ENCODE data around the gene RXFP2. TPM values are rescaled to one million over a fixed set of nuclear protein-coding genes. Genes with fewer than 3 reads are reported as not detected.

The RXFP2 gene, protein sequence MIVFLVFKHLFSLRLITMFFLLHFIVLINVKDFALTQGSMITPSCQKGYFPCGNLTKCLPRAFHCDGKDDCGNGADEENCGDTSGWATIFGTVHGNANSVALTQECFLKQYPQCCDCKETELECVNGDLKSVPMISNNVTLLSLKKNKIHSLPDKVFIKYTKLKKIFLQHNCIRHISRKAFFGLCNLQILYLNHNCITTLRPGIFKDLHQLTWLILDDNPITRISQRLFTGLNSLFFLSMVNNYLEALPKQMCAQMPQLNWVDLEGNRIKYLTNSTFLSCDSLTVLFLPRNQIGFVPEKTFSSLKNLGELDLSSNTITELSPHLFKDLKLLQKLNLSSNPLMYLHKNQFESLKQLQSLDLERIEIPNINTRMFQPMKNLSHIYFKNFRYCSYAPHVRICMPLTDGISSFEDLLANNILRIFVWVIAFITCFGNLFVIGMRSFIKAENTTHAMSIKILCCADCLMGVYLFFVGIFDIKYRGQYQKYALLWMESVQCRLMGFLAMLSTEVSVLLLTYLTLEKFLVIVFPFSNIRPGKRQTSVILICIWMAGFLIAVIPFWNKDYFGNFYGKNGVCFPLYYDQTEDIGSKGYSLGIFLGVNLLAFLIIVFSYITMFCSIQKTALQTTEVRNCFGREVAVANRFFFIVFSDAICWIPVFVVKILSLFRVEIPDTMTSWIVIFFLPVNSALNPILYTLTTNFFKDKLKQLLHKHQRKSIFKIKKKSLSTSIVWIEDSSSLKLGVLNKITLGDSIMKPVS
- not detected for total RNA-seq

DNA sequence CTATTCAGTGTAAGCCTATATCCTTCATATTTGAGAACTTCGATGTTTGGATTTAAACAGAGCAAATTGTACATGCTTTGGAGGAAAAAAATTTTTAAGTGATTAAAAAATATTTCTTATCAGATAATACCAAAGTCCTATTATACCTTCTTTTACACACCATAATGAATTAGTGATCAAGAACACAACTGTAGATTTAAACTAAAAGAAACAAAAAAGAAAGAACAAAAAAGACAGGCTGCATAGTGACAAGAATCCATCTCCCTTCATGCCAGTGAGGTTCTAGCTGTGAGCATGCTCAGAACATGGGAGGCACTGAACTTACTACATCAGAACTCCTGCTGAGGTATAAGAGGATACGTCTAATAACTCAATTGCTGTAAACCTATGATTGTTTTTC, at the start of gene RXFP2:
TSS of gene RXFP2 (plus strand) at position 301 of the 400 bp plus-strand sequence. CDS start at position 388, 87 bp downstream.
- no peak for DNase-seq

DNA sequence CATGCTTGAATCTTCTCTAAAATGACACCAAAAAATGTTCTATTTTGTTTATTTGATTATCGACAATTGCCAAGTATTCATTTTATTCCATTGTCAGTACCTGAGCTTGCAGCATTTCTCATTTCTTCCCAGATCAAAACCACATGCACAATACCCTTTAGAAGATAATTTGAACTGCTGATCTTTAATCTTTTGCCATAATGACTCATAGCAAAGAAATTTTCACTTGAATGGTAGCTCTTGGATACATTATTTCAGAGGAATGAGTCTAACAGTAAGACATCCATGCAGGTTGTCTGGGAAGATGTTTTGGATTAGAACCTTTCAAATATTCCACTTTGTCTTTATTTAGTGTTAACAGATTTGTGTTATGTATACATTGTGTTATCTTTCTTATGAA, 42.0 kb upstream of the RXFP2 start:
- DNase-seq, result no peak

DNA sequence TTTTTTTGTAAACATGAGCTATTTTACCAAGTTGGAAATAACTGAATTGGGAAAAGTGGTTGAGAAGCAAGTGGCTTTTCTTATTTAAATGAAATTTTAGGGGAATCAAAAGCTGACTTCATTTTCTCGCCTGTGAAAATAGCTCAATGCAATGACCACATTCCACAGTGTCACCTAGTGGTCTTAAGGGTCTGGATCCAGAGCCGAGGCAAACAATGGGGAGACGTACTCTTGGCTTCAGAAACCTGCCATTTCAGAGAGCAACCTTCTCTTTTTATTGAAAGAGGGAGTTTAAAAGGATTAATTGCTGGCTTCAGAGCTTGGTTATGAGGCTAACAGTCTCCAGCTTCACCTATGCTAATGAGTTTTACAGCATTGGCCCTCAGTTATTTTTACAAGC, 39.7 kb upstream of the RXFP2 start:
- DNase-seq, result no peak

DNA sequence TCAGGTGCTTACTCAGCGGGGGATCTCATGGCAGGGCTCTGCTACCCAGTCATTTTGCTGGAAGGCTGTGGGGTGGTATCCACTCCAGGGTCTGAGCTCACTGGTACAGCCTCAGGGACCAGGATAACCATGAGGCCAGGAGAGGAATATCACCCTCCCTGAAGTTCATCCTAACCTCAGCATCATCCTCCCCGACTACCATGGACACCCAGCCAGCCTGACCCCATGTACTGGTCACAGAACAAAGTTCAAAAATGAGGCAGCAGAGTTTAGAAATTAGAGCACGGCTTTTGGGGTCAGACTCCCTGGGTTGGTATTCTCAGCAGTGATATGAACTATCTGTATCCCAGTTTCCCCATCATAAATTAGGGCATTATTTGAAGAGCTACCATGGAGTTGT, 35.5 kb upstream of the RXFP2 start:
- no peak for DNase-seq

DNA sequence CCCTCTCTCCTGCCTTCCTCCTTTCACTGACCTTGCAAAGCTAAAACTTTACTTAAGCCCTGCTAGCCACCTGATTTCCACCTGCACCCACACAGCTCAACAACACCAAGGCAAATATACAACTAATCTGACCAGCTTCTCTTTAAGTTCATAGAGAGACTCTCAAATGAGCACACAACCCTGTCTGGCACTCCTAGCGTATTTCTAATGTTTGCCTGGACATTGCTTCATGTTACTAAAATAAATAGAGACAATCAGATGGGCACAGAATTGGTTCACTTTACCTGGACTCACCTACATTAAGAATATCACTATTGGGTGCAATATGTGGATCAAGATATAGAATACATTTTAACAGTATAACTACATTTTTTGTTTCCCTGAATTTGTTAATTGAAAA, 33.2 kb upstream of the RXFP2 start:
- DNase-seq, result no peak

DNA sequence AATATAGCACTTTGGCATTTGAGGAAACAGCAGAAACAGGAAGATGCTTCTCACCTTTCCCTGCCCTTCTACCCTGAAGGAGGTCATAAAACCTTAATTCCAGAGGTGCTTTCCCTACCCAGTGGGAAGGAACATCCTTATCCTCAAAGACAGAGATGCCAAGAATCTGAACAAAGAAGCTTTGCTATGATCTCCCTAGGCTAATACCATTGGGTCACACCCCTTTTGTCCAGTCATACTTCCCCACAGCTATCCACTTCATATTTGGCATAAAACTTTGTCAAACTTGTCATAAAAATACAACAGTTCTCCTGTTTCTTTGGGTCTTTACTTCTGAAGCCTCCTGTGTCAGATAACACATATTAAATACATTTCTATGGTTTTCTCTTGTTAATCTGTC, 21.7 kb upstream of the RXFP2 start:
- no peak for DNase-seq

DNA sequence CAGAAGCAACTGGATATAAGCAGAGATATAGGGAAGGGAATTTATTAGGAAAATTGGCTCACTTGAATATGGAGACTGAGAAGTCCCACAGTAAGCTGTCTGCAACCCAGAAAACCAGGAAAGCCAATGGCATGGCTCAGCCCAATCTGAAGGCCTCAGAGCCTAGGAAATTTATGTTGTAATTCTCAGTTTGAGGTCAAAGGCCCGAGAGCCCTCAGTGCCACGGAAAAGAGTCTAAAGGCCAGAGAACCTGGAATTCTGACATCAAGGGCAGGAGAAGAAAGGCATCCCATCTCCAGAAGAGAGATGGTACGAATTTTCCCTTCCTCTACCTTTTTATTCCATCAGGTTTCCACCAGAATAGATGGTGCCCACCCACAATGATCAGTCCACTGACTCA, 20.1 kb upstream of the RXFP2 start:
- DNase-seq, result no peak

DNA sequence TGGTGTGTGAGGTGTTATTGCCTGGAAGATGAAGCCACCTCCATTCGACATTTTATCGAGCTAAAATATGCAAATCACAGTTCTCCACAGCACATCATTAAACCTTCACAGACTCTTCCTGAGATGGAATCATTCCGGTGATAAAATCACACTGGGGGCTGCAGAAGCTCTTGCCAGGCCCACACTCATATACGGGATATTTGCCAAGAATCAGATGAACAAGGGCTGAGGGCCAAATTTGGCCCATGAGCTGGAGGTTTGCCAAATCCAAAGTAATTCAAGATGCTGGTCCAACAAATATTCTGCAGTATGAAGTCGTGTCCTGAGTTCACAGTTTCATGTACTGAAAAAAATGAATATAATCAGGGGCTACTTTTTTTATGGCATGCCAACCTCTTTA, 16.7 kb upstream of the RXFP2 start:
- no peak for DNase-seq

DNA sequence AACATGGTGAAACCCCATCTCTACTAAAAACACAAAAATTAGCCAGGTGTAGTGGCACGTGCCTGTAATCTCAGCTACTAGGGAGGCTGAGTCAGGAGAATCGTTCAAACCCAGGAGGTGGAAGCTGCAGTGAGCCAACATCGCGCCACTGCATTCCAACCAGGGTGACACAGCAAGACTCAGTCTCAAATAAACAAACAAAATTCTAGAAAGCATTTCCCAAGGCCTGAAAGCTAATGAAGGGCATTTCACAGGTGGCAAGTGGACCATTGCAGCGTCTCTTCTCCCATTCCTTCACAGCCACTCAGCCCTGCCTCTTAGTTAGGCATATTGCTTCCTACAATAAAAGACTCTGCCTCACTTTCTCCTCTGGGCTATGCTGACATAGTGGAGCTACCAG, 13.5 kb upstream of the RXFP2 start:
- no peak for DNase-seq

DNA sequence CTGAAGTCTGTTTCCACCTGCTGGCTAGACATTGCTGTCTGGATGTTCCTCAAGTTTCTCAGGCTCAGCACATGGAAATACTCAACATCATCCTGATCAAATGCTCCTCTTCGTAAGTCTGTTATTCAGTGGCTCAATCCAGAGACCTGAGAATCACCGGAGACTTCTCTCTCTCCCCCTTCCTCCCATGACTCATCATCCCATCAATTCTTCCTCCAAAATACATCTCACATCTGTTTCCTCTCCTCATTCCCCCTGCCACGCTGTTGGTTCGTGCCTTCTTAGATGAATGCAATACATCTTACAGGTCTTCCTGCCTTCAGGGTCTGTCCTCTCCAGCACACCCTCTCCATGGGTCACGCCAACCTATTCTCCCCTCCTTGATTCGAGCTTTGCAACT, 7.4 kb upstream of the RXFP2 start:
- no peak for DNase-seq

DNA sequence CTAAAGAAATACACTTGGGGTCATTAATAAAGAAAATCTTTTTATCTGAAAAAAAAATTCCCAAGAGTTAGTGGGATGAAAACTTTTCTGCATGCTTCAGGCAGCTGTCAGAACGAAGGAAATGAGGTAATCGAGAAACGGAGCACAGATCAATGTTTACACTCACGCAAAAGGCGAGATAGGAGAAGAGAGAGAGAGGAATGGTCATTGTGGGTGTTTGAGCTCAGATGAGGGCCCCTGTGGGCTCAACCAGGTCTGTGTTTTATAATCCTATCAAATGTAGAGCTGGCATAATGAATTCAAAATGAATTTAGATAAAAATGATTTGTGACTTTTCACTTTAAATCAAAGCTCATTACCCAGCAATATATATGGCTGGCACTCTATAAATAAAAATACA, 6.3 kb upstream of the RXFP2 start:
- no peak for DNase-seq

DNA sequence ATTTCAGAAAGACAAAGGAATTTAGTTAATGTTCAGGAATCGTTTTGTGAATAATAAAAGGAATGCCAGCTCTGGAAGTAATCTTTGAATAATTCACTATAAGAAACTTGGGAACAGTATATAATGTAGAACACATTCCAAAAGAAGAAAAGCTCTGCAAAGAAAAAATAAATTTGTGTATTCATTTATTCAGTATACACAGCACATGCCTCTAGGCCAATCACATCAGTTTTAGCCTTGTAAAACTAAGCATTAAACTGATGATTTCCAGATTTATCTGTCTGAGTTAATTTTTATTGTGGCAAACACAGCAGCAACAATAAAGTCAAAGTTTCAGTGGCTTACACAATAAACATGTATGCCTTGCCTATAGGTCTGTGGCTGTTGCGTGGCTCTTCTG, 5.7 kb upstream of the RXFP2 start:
- DNase-seq, result no peak

DNA sequence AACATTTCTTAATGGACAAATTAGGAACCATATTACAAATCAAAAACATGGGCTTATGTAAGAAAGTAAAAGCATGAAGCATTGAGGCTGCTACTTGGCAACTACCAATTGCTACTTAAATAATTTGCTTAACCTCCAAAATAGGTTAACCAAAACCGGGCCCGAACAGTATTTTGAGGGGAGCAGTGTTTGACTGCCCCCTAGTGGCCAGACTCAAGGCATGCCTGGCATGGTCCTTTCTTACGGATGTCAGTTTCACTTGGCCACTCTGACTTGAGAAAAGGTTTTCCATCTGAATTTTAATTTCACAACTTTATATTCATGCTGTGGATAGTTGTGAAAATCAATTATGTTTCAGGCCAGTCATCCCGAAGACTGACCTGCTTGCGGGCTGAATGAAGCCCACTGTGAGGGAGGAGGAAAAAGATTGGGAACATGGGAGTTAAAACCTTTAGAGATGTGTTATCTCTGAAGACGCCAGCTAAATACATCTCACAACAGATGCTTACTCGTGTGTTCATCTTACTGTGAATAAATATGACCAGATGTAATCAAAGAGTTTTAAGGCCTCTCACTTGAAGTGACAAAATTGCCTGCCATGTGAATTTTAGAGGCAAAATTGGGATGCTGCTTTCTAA, 2.9 kb downstream of the RXFP2 start:
- peak; percentile 8 for DNase-seq

DNA sequence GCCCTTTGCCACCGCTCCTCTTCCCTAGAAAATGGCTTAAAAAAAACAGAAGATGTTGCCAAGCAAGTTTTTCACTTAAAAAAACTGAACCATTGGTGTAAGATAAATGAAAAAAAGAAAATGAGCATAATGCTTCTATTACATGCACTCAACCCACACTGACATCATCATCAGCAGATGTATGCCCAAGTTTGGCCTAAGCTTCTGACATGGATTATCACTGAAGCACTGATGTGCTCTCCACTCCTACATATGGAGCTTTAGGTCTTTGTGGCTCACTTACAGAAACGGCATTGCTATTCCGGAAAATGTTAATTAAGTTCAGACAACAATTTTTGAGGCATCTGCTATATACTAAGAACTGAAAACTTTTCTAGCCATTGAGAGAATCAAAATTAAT, 8.0 kb downstream of the RXFP2 start:
- DNase-seq, result no peak

DNA sequence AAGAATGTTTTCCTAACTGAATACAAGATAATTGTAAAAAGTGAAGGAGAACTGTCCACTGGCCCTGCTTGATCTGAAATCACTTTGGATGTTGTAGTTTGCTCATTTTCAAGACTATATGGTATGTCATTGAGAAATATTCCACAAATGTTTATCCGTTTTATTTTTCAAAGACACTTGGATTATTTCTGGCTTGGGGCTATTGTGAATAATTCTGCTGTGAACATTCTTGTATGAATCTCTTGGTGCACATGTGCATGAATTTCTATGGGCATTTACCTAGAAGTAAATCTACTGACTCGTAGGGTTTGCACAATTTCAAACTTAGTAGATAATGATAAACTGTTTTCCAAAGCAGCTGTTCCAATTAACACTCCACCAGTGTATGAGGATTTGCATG, 8.6 kb downstream of the RXFP2 start:
- no peak for DNase-seq

DNA sequence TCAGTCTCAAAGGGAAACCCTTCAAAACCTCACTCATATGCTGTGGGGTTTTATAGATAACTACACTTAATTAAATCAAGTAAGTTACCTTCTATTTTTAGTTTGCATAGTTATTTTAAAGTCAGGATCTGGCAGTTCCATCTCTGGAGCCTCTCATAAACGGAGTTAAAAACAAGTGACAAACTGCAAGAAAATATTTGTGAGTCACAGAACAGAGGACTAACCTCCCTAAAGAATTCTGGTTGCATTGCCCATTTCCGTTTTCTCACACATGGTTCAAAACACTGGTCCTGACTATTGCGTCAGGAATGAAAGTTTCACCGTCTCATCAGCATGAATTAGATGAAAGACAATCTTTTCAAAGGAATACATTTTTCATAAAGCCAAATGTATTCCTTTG, 10.6 kb downstream of the RXFP2 start:
- no peak for DNase-seq

DNA sequence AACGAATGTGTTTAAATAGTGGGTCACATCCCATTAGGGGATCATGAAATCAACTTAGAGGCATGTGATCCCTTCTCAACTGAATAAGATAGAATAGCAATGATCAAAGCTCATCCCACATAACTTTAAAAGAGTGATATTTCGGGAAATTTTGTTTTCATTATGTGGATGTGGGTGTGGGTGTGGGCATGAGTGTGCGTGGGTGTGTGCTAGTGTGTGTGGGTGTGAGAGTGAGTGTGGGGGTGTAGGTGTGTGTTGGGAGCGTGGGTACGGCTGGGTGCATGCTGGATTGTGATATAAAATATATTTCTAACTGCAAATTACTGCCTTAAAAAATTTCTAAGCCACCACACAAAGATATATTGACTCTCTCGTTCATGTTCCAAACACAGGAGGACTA, 15.9 kb downstream of the RXFP2 start:
- no peak for DNase-seq

DNA sequence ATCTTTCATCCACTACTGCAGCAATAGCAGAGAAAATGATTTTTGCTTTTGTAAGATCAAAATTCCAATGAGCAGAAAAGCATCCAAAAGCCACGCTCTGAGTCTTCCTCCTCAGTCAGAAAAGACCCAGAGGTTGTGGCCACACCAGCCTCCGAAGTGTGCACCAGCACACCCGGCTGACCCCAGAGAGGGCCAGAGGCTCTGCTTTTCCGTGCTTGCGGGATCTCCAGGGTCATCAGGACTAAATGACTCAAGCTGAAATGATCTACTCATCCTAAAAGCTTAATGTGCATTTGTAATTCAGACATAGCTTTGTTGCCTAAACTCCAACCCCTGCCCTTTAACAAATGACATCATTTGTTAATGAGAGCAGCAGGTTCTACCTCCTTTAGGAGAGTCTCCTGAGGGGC, 16.5 kb downstream of the RXFP2 start:
- no peak for DNase-seq

DNA sequence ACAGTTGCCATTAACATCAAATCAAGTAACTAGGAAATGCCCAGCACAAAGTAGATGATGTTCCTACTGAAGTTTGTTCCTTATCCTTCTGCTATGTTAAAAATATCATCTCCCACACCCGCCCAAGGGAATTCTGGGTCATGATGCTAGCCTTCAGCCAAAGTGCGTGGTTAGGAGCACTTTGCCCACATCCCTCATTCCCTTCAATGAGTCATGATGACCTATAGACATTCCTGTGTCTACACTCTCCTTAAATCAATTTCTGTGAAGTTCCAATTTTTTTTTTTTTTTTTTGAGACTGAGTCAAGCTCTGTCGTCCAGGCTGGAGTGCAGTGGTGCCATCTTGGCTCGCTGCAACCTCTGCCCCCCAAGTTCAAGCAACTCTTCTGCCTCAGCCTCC, 17.0 kb downstream of the RXFP2 start:
- DNase-seq, result no peak

DNA sequence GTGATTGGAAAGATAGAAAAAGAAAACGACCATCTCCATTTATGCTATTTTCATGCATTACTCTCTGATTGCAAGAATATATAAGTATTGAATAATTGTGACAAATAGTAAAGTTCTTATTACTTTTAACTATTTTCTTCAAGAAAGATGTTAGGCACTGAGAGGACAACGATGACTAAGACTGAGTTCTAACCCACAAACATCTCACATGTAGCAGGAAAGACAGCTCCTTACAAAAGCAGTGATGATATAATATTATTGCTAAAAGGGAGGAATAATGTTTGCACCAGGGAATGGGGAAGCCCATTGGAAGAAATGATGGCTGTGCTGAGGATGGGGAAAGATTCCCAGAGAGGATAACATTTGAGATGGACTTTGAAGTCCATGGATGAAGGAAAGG, 22.6 kb downstream of the RXFP2 start:
- no peak for DNase-seq

DNA sequence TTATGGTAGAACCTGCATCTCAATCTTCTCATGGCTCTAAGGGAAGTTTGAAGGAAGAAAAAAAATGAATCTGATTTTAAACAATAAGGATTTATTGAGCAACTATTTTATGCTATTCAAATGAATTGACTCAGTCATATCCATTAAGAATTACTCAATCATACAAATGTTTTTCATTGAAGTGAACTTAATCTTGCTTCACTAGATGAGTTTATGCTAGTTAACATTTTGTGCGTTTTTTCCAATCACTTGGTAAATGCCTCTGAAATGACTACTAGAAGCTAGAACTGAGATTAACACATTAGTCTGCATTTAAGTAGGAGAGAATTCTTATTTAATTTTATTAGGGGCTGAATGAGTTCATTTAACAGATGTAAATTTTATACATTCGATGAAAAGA, 25.2 kb downstream of the RXFP2 start:
- no peak for DNase-seq

DNA sequence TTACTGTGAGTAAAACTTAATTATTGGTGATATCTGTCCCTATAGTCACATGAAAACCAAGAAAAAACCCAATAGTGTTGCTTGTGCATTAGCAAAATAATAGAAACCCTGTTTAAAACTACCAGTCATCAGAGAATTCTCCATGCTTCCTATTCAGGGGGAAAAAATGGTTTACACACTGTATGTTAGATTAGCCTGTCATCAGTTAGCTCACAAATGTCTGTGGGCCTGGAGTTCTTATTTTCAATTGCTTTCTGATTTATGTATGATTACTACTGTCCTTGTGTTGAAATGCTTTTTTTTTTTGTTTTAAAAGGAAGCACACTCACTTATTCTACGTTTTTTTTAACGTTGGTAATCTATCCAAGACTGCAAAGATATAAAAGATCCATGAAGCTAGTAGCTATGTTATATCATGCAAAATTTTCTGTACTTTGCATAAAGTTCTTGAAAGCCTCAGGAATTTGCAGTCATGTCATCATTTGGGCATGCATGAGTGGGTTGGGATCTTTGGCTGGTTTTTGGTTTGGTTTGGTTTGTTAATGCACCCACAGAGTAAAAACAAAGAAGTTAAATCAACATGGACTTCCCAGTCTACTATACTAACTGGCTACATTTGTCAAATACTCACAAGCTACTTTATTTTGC, 25.9 kb downstream of the RXFP2 start:
- DNase-seq, result no peak
